ENCODE data around the gene IL24.

- no peak for TF ChIP-seq CTCF (IDR thresholded peaks at IDR 0.05; ENCODE audit: low read depth, low read length, poor library complexity, severe bottlenecking)
- no peak for TF ChIP-seq EZH2phosphoT487 (IDR thresholded peaks at IDR 0.05; ENCODE audit: borderline replicate concordance, low read length)
These were observed 50.0 kb downstream of the IL24 start for GRCh38 chr1:206947255-206947654.

Data from DOHH2 (cell line).